Naive thymus-derived CD8-positive, alpha-beta T cell (primary cell): ENCODE measurements around the gene XYLT2. TPM values are rescaled to one million over a fixed set of nuclear protein-coding genes. Genes with fewer than 3 reads are reported as not detected.
"Not testable (repeated sequence)": the region's sequence is repeated elsewhere in the genome, so short reads cannot be mapped to it uniquely, and the experiment has no call there.

Source experiments
- ATAC-seq, 2 donors: fragments of 150-1000 bp; cut with Tn5 transposase in 1 of 2; sonication (Bioruptor Pico), chemical (Tn5 transposase) in 1 of 2; 1 replicate in 1 of 2; 2 replicates in 1 of 2; pipeline ENCODE4 v1.10.0; 2021; ENCODE audit warnings: mild to moderate bottlenecking in 2 of 2, moderate library complexity in 2 of 2
- POLR2A ChIA-PET: fragments of 350-600 bp; sonication (Branson Sonifier 250); formaldehyde crosslinking; loops from one replicate; lab custom pipeline; 2021; ENCODE audit warnings: antibody characterized with exemption; lab: Charles Lee
- DNase-seq, 10 donors: peaks; one replicate each; pipeline versions ENCODE4 v3.0.0 to v3.0.0-alpha.2; 2020 to 2022
- H3K27ac Mint-ChIP-seq, 10 donors: one replicate each; pipeline ENCODE4 v1.8.0; 2020 to 2022; ENCODE audit warnings: mild to moderate bottlenecking in 10 of 10, mixed read lengths in 10 of 10, moderate library complexity in 4 of 10, inconsistent platforms in 1 of 10
- H3K27me3 Mint-ChIP-seq, 5 donors: one replicate each; pipeline ENCODE4 v1.8.0; 2021 to 2022; ENCODE audit warnings: mixed read lengths in 5 of 5
- H3K36me3 Mint-ChIP-seq, 3 donors: one replicate each; pipeline ENCODE4 v1.8.0; 2020 to 2022; ENCODE audit warnings: mixed read lengths in 3 of 3, mild to moderate bottlenecking in 2 of 3, inconsistent platforms in 1 of 3
- H3K4me1 Mint-ChIP-seq, 4 donors: one replicate each; pipeline ENCODE4 v1.8.0; 2021 to 2022; ENCODE audit warnings: mixed read lengths in 4 of 4
- H3K4me3 Mint-ChIP-seq, 10 donors: one replicate each; pipeline ENCODE4 v1.8.0; 2020 to 2022; ENCODE audit warnings: mild to moderate bottlenecking in 10 of 10, mixed read lengths in 10 of 10, moderate library complexity in 6 of 10, inconsistent platforms in 1 of 10
- H3K9me3 Mint-ChIP-seq, 9 donors: one replicate each; pipeline ENCODE4 v1.8.0; 2020 to 2022; ENCODE audit warnings: mixed read lengths in 9 of 9, mild to moderate bottlenecking in 3 of 9, inconsistent platforms in 1 of 9, moderate library complexity in 1 of 9
- polyA plus RNA-seq, 3 donors: library from polyadenylated mRNA; unstranded; fragments of 300-500 nt; fragmentation: Illumina TruSeq; gene quantifications; one replicate each; pipeline ENCODE4 v1.2.3, GENCODE V29; 2021
- total RNA-seq, 8 experiments: library from RNA in 2 of 8; stranded (reverse) in 2 of 8; gene quantifications; one replicate each; pipeline ENCODE4 v1.2.3 and lab custom pipeline; 2021 to 2026

XYLT2 gene
- total and polyA plus RNA-seq, 5 experiments from 2014 or later: 6.9 to 42.5 (median 16.8) TPM

DNA sequence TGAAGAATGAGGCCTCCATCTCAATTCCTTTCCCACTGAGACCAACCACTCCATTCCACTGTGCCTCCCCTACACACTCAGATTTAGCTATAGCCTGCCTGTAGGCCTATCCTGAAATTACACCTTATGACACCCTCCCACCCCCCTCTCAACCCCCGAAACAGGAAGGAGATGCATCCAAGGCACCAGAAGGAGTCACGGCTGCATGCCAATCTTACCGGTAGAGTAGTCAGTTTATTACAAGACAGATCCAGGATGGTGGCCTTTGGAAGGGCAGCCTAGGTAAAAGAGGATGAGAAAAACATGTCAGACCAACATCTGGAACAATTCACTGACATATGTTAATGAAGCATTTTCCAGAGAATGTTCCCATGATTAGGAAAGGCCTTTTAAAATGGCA, 48.8 kb downstream of the XYLT2 start:
- ATAC-seq (no peak), DNase-seq (no peak)
- H3K27me3 Mint-ChIP-seq: no peaks in the 10 kb centered on the region
- peaks cover 0 to 54% (median 16%) of the 10 kb centered on the region in 3 donors for H3K36me3 Mint-ChIP-seq
- peak overlapping the region in 8 of 10 donors; percentile 27 to 95 (median 64) for H3K4me3 Mint-ChIP-seq
- peaks cover 17 to 45% (median 36%) of the 10 kb centered on the region in 4 donors for H3K4me1 Mint-ChIP-seq
- peak overlapping the region in 6 of 10 donors; percentile 32 to 79 (median 60) for H3K27ac Mint-ChIP-seq
- POLR2A ChIA-PET: interaction anchor here (1.2 kb wide), 1 partner anchor 22 kb away, joined by 3 read pairs; the partner anchor contains the start of genes EME1 and MRPL27
- no peaks in the 10 kb centered on the region for H3K9me3 Mint-ChIP-seq

DNA sequence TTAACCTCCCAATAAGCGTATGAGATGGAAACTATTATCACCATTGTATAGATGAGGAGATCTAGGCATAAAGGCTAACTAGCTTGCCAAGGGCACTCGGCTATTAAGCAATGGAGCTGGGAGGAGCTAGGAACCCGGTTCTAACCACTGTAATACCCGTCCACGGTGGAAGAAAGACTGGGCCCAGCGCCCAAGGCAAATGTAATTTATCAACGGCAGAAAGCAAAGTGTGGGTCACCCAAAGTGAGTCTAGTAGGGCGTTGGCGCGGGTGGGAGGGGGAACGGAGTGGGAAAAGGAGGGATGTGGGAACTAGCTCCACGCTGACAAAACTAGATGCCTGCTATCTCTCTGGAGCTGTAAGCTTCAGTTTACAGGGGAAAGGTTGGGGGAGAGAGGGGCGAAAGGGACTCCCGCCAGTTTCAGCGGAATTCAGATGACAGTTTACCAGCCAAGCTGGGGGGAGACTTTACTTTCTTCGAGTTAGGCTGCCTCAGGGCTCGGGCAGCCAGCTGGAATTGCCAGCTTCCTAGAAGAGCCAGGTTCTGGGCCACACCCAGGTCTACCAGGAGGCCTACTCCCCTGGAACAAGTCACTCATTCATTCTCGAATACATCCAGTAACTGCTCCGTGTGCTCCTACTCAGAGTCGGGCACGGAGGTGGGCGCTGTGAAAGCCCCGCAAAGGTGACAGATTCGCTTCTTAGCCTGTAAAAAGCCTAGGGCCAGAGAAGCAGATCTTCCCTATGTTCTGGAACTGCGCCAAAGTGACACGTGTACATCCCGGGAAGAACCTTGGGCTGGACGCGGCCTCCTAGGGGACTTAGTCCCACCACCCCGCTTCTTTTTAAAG, 50.6 kb downstream of the XYLT2 start:
- Mint-ChIP-seq H3K27me3 (no peaks in the 10 kb centered on the region), H3K9me3 (no peaks in the 10 kb centered on the region), H3K27ac (peak overlapping the region; percentile 87 to 96 (median 94)), H3K4me1 (peaks cover 16 to 45% (median 36%) of the 10 kb centered on the region in 4 donors), H3K36me3 (peaks cover 0 to 37% (median 10%) of the 10 kb centered on the region in 3 donors), H3K4me3 (peak overlapping the region; percentile 84 to 96 (median 94))
- ATAC-seq (peak; percentile 2 to 9), DNase-seq (peak in 2 of 10 donors; percentile 11 to 15)
- POLR2A ChIA-PET: interaction anchor here (1.0 to 3.1 kb wide), 12 partner anchors 8 to 87 kb away, joined by 3 to 24 read pairs (median 8); partner anchors contain the start of genes ACSF2, CHAD, EME1 and MRPL27

DNA sequence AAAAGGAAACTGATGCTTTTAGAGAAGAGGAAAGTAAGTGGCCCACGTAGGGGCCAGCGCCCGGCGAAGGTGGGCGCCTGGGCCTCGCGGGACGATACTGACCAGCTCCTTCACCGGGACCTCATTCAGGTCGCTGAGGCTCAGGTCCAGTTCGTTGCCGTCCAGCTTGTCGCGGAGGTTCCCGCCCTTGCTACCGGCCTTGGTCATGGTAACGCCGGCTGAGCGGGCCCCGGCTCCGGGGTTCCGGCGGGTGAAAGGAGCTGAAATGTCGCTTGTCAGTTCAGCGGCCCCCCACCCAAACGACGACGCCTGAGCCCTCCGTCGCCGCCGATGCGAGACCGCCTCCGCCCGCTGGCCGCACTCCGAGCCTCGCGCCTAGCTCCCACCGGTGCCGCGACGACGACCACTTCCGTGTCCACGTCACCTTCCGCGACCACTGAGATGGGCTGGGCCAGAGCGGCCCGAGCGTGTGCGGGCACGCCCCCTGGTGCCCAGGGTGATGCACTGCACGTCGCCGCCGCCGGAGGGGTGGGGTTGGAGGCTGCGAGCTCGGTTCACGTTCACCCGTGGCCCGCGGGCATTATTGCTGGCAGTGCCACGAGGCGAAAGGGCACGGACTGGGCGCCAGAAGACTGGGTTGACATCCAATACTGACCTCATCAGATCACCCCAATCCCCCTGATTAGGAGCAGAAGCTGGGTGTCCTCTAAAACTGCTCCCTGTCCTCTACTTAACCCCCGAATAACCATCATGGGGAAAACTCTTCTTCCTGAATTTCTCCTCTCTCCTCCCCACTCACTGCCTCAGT, 51.4 kb downstream of the XYLT2 start, which contains the start of gene LRRC59:
Gene LRRC59, minus strand, starts transcription at position 413 of the 808 bp plus-strand sequence. Its CDS starts 206 bp downstream, at position 207.
- H3K9me3 Mint-ChIP-seq: no peaks in the 10 kb centered on the region
- H3K4me3 Mint-ChIP-seq: peak within 1 kb of the TSS; percentile 84 to 96 (median 94)
- ATAC-seq (peak; percentile 97 to 98), DNase-seq (peak; percentile 87 to 95 (median 93))
- peak within 1 kb of the TSS; percentile 87 to 96 (median 94) for H3K27ac Mint-ChIP-seq
- H3K36me3 Mint-ChIP-seq: peaks cover 0 to 29% (median 10%) of the 10 kb centered on the region in 3 donors
- POLR2A ChIA-PET: interaction anchor here (0.6 to 3.1 kb wide), 15 partner anchors 9 to 86 kb away, joined by 3 to 24 read pairs (median 5); partner anchors contain the start of genes ACSF2, CHAD, EME1 and MRPL27
- H3K4me1 Mint-ChIP-seq: peaks cover 16 to 45% (median 36%) of the 10 kb centered on the region in 4 donors
- H3K27me3 Mint-ChIP-seq: no peaks in the 10 kb centered on the region

DNA sequence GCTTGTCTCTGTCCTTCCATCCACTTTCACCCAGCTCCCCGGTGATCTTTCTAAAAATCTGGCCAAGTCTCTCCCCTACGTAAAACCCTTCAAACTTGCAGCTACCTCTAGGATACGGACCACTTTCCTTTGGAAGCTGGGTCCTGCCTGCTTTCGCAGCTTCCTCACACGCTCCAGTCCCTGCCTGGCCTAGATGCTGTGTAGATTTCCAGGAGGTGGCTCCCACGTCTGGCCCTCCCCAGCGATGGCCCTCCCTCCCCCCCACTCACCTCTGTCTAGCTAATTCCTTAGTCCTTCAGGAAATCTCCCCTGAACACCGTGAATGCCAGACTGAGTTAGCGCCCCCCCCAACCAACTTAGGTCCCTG, 52.0 kb downstream of the XYLT2 start:
- peaks cover 16 to 44% (median 35%) of the 10 kb centered on the region in 4 donors for H3K4me1 Mint-ChIP-seq
- peak overlapping the region; percentile 84 to 96 (median 94) for H3K4me3 Mint-ChIP-seq
- POLR2A ChIA-PET: interaction anchor here (0.7 to 3.1 kb wide), 12 partner anchors 11 to 81 kb away, joined by 3 to 24 read pairs (median 8); partner anchors contain the start of genes ACSF2, CHAD, EME1 and MRPL27

DNA sequence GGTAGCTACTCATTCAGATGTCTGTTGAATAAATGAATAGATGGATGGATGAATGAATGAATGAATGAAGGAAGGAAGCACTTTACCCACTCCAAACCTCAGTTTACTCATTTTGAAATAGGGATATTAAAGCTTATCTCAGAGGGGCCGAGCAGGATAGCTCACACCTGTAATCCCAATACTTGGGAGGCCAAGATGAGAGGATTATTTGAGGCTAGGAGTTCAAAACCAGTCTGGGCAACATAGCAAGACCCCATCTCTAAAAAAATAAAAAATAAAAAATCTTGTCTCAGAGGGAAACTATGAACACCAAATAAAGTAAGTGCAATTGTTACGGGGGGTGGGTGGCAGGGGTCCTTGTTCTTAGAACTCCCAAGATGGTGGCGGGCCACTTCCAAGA, 52.7 kb downstream of the XYLT2 start:
- H3K36me3 Mint-ChIP-seq: peaks cover 0 to 15% (median 3%) of the 10 kb centered on the region in 3 donors
- peak overlapping the region in 1 of 10 donors; percentile 33 for H3K27ac Mint-ChIP-seq
- H3K4me3 Mint-ChIP-seq: peak overlapping the region in 4 of 10 donors; percentile 44 to 85 (median 66)
- H3K4me1 Mint-ChIP-seq: peaks cover 11 to 37% (median 30%) of the 10 kb centered on the region in 4 donors
- POLR2A ChIA-PET: interaction anchor here (1.1 to 3.1 kb wide), 4 partner anchors 27 to 52 kb away, joined by 3 to 16 read pairs (median 11); partner anchors contain the start of genes ACSF2 and XYLT2
- ATAC-seq, H3K9me3 Mint-ChIP-seq, DNase-seq, H3K27me3 Mint-ChIP-seq: not testable (repeated sequence)

More for the DNA sequence above, 52.0 kb downstream of the XYLT2 start:
- H3K27me3 Mint-ChIP-seq: no peaks in the 10 kb centered on the region
- H3K9me3 Mint-ChIP-seq: no peaks in the 10 kb centered on the region
- H3K36me3 Mint-ChIP-seq: peaks cover 0 to 23% (median 9%) of the 10 kb centered on the region in 3 donors
- peak overlapping the region in 9 of 10 donors; percentile 49 to 96 (median 90) for H3K27ac Mint-ChIP-seq
- ATAC-seq (no peak), DNase-seq (no peak)

DNA sequence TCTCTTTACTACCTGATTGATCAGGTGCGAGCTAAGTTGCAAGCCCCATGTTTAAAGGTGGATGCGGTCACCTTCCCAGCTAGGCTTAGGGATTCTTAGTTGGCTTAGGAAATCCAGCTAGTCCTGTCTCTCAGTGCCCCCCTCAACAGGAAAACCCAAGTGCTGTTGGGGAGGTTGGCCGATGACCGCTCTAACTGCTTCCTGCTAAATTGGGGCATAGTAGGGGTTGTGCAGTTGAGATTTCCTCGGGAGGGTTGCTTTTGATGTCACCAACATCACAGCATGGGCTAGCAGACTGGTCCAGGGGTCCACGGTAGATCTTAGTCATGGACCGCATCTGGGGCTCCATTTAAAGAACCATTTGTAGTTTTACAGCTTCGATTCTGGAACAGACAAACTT, 53.7 kb downstream of the XYLT2 start:
- not testable (repeated sequence) for H3K9me3 Mint-ChIP-seq, DNase-seq, H3K36me3 Mint-ChIP-seq, H3K4me3 Mint-ChIP-seq, ATAC-seq, H3K27ac Mint-ChIP-seq
- H3K4me1 Mint-ChIP-seq: peaks cover 7 to 29% (median 27%) of the 10 kb centered on the region in 4 donors
- POLR2A ChIA-PET: interaction anchor here (0.6 to 3.1 kb wide), 2 partner anchors 53 to 718 kb away, joined by 3 to 16 read pairs; partner anchors contain the start of gene XYLT2
- H3K27me3 Mint-ChIP-seq: peaks cover 0 to 12% (median 6%) of the 10 kb centered on the region in 5 donors

DNA sequence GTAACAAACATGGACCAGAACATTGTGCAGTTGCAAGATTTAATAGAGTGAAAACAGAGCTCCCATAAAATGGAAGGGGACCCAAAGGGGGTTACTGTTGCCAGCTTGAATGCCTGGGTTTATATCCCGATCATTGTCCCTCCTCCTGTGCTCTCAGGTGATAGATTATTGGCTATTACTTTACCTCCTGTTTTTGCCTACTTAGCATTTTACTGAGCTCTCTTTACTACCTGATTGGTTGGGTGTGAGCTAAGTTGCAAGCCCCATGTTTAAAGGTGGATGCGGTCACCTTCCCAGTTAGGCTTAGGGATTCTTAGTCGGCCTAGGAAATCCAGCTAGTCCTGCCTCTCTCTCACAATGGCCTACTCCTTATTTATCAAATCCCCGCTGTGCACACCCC, 59.4 kb downstream of the XYLT2 start:
- H3K4me1 Mint-ChIP-seq, H3K27ac Mint-ChIP-seq, DNase-seq, H3K4me3 Mint-ChIP-seq, H3K36me3 Mint-ChIP-seq, ATAC-seq, H3K9me3 Mint-ChIP-seq, POLR2A ChIA-PET: not testable (repeated sequence)
- H3K27me3 Mint-ChIP-seq: peaks cover 4 to 29% (median 15%) of the 10 kb centered on the region in 5 donors

DNA sequence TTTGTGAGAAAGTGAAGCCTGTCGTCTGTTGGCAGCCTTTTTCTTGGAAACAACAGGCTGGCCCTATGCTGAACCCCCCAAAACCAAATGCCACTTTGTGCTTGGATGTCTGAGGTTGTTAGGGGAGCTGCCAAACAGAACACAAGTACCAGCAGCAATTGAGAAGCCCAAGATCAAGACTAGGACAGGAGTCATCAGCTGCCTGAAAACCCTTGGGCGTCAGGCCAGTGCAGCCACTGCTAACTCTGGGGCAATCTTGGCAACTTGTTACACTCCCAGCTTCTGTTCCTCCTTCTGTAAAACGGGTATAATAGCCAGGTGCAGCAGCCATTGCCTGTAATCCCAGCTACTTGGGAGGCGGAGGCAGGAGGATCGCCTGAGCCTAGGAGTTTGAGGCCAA, 60.7 kb downstream of the XYLT2 start:
- DNase-seq (no peak), ATAC-seq (no peak)
- peak overlapping the region in 1 of 10 donors; percentile 56 for H3K27ac Mint-ChIP-seq
- no peaks in the 10 kb centered on the region for H3K4me1 Mint-ChIP-seq
- peaks cover 4 to 29% (median 15%) of the 10 kb centered on the region in 5 donors for H3K27me3 Mint-ChIP-seq
- no peaks in the 10 kb centered on the region for H3K9me3 Mint-ChIP-seq
- POLR2A ChIA-PET: interaction anchor here (0.8 kb wide), 1 partner anchor 44 kb away, joined by 4 read pairs; no protein-coding TSS in a partner anchor
- no peak overlapping the region for H3K4me3 Mint-ChIP-seq
- no peaks in the 10 kb centered on the region for H3K36me3 Mint-ChIP-seq

DNA sequence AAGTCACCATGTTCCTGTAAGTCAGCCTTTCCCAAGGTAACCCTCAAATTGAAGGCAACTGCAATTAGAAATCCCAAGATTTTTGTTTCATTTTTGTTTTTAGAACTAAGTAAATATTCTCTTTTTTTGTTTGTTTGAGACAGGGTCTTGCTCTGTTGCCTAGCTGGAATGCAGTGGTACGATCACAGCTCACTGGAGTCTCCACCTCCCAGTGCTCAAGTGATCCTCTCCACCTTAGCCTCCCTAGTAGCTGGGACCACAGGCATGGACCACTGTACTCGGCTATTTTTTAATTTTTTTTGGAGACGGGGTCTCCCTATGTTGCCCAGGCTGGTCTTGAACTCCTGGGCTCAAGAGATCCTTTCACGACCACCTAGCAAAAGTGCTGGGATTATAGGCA, 62.0 kb downstream of the XYLT2 start:
- POLR2A ChIA-PET: no interaction called here
- no peak for DNase-seq
- Mint-ChIP-seq H3K27ac (no peak overlapping the region), H3K36me3 (no peaks in the 10 kb centered on the region), H3K27me3 (peaks cover 4 to 29% (median 15%) of the 10 kb centered on the region in 5 donors), H3K4me3 (no peak overlapping the region), H3K4me1 (no peaks in the 10 kb centered on the region), H3K9me3 (no peaks in the 10 kb centered on the region)
- ATAC-seq: no peak
